ENCODE results near the gene NR0B2.

GRCh38 chr1:26956321-26956720, 42.5 kb upstream of the NR0B2 start:
- TF ChIP-seq CTCF (conservative IDR thresholded peaks at IDR 0.05) (no peak), ZFX (IDR thresholded peaks at IDR 0.05) (no peak)
